GM18498 (cell line): ENCODE results near the gene VASH1.

Source experiments
- ATAC-seq: cut with Tn5 transposase; IDR thresholded peaks from one replicate; pipeline ENCODE4 v1.9.1; 2021; ENCODE audit warnings: mild to moderate bottlenecking, moderate library complexity; ENCODE audit not compliant: unreplicated experiment

The VASH1 gene

GRCh38 chr14:76782115-76782884 is 21.0 kb downstream of the VASH1 start:
- no peak for ATAC-seq

GRCh38 chr14:76782885-76783566 is 21.8 kb downstream of the VASH1 start:
- peak; percentile 38 for ATAC-seq

DNA sequence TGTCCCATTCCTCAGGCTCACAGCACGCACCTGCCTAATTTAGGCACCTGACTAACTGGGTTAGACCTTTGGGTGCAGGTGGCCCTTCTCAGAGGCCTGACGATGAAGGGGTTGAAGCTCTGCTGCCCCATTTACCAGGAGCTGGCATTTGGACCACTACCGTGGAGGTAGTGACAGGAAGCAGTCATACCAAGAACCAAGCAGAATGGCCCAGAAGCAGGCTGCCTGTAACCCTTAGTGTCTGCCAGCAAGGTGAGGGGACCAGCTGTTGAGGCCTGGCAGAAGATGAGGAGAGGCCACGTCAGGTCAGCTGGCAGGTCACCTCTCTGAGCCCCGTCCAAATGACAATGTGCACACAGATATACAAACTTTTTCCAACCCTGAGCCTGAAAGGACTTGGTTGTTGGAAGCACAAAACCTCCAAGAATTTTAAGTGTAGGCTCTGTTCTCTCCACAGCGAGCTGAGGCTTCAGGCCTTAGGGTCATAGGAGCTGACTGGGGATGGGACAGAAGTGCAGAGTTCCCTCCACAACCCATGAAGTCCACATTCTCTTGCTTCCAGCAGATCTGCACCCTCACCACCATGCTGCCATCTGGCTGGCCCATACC is 23.1 kb downstream of the VASH1 start:
- no peak for ATAC-seq

- peak; percentile 59 for ATAC-seq
Observed at GRCh38 chr14:76784881-76785280, 23.6 kb downstream of the VASH1 start.

GRCh38 chr14:76786601-76787000 is 25.3 kb downstream of the VASH1 start:
- no peak for ATAC-seq

- ATAC-seq = no peak
Observed at GRCh38 chr14:76792422-76792821, 31.2 kb downstream of the VASH1 start.

DNA sequence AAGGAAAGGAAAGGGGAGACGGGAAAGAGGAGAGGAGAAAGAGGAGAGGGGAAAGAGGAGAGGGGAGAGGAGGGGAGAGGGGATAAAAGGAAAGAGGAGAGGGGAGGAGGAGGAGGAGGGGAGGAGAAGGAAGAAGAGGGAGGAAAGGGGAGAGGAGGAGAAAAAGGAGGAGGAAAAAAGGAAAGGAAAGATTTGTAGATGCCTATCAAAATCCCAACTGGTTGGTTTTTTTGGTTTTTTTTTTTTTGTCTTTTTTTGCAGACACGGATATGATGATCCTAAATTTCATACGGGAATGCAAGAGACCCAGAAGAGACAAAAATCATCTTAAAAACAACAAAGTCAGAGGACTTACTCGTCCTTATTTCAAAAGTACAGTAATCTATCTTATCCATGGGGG is 32.1 kb downstream of the VASH1 start:
- no peak for ATAC-seq

GRCh38 chr14:76793956-76794355 is 32.7 kb downstream of the VASH1 start:
- no peak for ATAC-seq

GRCh38 chr14:76806446-76806845 is 45.2 kb downstream of the VASH1 start:
- no peak for ATAC-seq

GRCh38 chr14:76808011-76808410 is 46.7 kb downstream of the VASH1 start:
- ATAC-seq = no peak

DNA sequence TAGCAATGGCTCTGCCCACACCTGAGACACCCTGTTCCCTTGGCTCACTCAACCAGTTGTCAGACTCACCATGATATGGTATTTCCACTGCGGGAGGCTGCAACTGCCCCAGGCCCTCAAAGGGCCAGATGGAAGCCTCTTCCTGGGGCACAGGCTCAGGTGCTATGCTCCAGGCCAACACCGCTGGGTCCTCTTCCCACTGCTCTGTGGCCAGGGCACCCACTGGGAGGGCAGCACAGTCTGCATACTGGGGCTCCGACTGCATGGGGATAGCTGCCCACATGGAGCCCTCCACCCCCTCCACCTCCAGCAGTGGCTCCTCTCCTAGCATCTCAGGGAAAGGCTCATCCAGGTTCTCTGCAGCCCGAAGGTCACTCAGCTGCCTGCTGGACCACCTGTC is 47.7 kb downstream of the VASH1 start:
- no peak for ATAC-seq

DNA sequence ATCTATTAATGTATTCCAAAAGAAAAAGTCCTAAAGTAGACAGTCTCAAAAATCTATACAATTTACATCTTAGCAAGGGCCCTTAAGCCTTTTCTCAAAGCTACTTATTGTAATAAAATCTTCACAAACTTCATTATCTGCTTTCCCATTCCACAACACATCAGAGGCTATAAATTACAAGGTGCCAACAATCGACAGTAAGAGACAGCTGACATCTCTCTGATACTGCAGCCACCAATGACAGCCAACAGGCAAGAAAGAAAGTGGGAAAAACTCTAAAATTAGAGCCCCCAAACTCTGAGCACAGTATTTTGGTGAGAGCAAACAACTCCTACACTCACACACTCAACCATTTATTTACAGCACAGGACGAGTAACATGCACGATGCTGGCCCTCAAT is 49.3 kb downstream of the VASH1 start:
- no peak for ATAC-seq

DNA sequence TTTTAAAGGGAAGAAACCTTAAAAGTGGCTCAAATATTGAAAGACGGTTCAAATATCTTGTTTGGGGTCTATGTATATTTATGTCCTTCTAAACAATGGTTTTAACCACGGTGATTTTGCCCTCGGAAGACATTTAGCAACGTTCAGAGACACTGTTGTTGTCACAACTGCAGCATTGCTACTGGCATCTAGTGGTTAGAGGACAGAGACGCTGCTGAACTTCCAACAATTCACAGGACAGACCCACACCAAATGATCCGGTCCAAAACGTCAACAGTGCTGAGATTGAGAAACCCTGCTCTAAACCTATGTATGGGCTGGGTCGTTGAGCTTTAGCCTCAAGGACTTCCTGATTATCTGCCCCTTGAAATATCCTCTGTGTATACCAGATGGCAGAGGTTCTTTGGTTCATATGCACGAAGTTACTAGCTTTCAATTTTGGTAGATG is 49.7 kb downstream of the VASH1 start:
- no peak for ATAC-seq

DNA sequence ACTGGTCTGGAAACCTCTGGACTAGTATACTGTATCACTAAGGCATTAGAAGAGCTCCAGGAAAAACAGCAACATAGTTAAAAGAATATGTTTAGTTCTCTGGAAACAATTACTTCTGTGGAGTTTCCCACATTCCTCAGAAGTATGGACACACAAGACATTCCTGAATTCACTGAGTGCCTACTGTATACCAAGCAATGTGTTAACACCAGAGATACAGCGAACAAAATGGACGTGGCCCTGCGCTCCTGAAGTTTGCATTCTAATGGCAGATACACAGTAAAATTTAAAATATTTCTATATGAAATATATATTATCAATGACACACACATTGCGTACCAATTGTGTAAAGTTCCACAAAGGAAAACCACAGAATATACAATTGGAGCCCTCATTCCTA is 50.3 kb downstream of the VASH1 start:
- ATAC-seq = no peak

- peak; percentile 26 for ATAC-seq
Observed at GRCh38 chr14:76812093-76812421, 50.8 kb downstream of the VASH1 start.

GRCh38 chr14:76812422-76813383 is 51.4 kb downstream of the VASH1 start, which contains the start of gene ANGEL1:
Gene ANGEL1 (minus strand): TSS chr14:76812882. CDS start chr14:76812827, 55 bp downstream.
- peak; percentile 92 for ATAC-seq

DNA sequence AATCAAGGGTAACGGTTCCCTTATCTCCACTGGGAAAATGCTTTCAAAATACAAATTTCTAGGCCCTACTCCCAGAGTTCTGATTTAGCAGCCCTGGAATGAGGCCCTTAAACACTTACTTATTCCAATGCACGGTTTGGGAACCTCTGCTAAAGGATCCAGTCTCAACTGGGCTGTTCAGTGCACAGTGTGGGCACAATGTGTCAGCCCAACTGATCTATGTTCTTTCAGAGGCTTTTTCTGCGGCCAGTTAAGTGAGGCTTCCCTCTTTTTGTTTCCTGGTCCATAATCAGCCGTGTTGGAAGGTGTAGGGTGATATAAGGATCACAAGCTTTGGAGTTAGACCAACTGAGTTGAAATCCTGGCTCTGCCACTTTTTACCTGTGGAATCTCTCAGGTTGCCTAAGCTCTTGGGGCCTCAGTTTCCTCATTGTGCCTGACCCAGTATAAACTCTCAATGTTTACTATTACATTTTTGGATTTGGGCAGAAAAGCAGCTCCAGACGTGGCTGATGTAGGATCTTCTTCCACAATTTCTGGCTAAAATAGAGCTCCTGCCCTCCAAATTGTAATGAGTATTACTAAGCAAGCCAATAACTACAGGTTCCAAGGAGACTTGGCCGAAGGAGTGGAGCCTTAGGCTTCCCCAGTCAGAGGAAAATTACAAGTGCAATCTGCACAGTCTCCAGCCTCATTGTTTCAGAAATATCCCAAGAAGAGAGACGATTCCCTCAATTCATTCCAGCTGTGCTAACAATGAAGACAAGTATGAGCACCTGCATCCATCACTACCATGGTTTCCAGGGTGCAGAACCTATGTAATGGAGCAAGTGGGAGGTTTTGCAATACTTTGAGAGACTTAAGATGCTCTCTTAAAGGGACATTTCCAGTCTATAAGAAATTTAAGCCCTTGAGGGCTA is 53.7 kb downstream of the VASH1 start:
- no peak for ATAC-seq

DNA sequence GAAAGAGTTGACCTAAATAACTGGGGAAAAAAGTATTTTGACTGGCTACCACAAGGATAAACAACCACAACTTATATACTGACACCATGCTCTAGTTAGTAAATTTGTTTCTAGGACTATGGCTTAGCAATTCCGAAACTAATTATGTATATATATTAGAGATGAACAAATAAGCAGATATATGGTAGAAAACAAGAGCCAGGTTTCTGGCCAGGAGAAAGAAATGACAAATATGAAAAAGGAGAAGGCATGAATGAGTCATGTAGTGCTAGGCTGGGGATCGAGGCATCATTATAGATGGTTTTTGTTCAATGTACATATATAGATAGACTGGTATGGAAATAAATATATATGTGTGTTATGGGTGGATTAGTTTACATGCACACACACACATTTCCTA is 59.4 kb downstream of the VASH1 start:
- no peak for ATAC-seq

DNA sequence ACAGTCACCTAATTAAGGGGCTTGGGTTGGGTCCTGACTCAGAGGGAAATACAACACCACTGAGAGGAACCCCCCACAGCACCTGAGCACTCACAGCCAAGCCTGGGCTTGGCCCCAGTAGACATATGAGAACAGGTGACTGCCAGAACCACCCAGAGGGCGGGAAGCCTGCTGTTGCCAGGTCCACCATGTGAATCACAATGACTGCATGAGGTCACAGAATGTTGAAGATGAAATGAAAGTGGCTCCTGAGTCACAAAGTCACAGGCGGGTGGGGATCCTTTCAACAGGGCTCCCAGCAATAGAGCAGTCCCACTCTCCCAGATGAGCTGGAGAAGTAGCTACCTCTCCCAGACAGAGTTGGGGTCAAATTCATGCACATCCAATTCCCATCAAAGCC is 64.9 kb downstream of the VASH1 start, which contains the start of gene LRRC74A:
Gene LRRC74A, plus strand, starts transcription at position 287 of the 400 bp plus-strand sequence. CDS start 290 bp downstream, outside the sequence.
- ATAC-seq = no peak
